HepG2 (cell line): ENCODE measurements around the gene KLK10. TPM values are rescaled to one million over a fixed set of nuclear protein-coding genes. Genes with fewer than 3 reads are reported as not detected.

Experiments
- CREM ChIP-seq, 2 experiments: sonication (generic) in 1 of 2; formaldehyde crosslinking in 1 of 2; IDR thresholded peaks; 2 replicates each; pipeline versions ENCODE4 v1.4.0 to v1.6.1; 2016 to 2020; ENCODE audit warnings: antibody characterized with exemption in 1 of 2, mild to moderate bottlenecking in 1 of 2, missing genetic modification reagents in 1 of 2
- HOXD1 ChIP-seq: sonication (generic); formaldehyde crosslinking; IDR thresholded peaks from 2 replicates; pipeline ENCODE4 v1.5.0; 2020; ENCODE audit warnings: missing genetic modification reagents
- MAZ ChIP-seq, 2 experiments: sonication (generic) in 1 of 2; formaldehyde crosslinking in 1 of 2; IDR thresholded peaks; 2 replicates each; pipeline versions ENCODE4 v1.5.0 to v1.6.1; 2012 to 2020; ENCODE audit warnings: low read depth in 2 of 2, mild to moderate bottlenecking in 2 of 2, borderline replicate concordance in 1 of 2, improper control_type of control experiment in 1 of 2, low read length in 1 of 2, missing genetic modification reagents in 1 of 2, moderate library complexity in 1 of 2
- MEIS2 ChIP-seq: sonication (generic); formaldehyde crosslinking; IDR thresholded peaks from 2 replicates; pipeline ENCODE4 v1.9.0; 2021; ENCODE audit warnings: mild to moderate bottlenecking, missing genetic modification reagents
- NR2F2 ChIP-seq: IDR thresholded peaks from 2 replicates; pipeline ENCODE4 v1.6.1; 2012; ENCODE audit warnings: low read depth, inconsistent platforms, borderline replicate concordance
- SP1 ChIP-seq, 2 experiments: fragments of 450-650 bp in 1 of 2; sonication (generic) in 1 of 2; formaldehyde crosslinking in 1 of 2; IDR thresholded peaks; 2 replicates each; pipeline versions ENCODE4 v1.4.0 to v1.6.1; 2016 to 2020; ENCODE audit warnings: missing genetic modification reagents in 1 of 2
- ZC3H4 ChIP-seq: sonication (generic); formaldehyde crosslinking; IDR thresholded peaks from 2 replicates; pipeline ENCODE4 v1.4.0; 2020; ENCODE audit warnings: missing genetic modification reagents, borderline replicate concordance
- ZNF335 ChIP-seq: sonication (generic); formaldehyde crosslinking; IDR thresholded peaks from 2 replicates; pipeline ENCODE4 v1.4.0; 2020; ENCODE audit warnings: missing genetic modification reagents
- polyA plus RNA-seq, 8 experiments: library from polyadenylated mRNA; depleted of rRNA in 3 of 8; stranded (reverse) in 7 of 8; unstranded in 1 of 8; fragments of >200 nt; fragmentation: Illumina TruSeq in 4 of 8; extraction: Trizol in 4 of 8; gene quantifications; 2 replicates each; pipeline versions ENCODE4 v1.2.1 to v1.2.3, GENCODE V29; 2011 to 2016; ENCODE audit warnings: low read depth in 4 of 8, missing spikeins in 1 of 8, mixed read lengths in 1 of 8; ENCODE audit not compliant: insufficient read depth in 1 of 8
- total RNA-seq, 5 experiments: library from RNA; depleted of rRNA; stranded (reverse); fragments of >200 nt; fragmentation: Illumina TruSeq; extraction: Trizol; gene quantifications; 2 replicates each; pipeline ENCODE4 v1.2.3, GENCODE V29; 2016; ENCODE audit warnings: low read depth in 1 of 5
- TF ChIP-seq, protein P1 (sequence below), 2 experiments: sonication (generic) in 1 of 2; formaldehyde crosslinking in 1 of 2; IDR thresholded peaks; 2 replicates each; pipeline versions ENCODE4 v1.6.1 to v1.9.0; 2014 to 2022; ENCODE audit warnings: antibody characterized with exemption in 1 of 2, borderline replicate concordance in 1 of 2, inconsistent platforms in 1 of 2, low read depth in 1 of 2, missing genetic modification reagents in 1 of 2
- TF ChIP-seq, protein P2 (sequence below): IDR thresholded peaks from 2 replicates; pipeline ENCODE4 v1.6.1; 2016; ENCODE audit warnings: mild to moderate bottlenecking, missing biosample characterization, missing genetic modification reagents

Gene KLK10
- total and polyA plus RNA-seq, 2 of the 13 experiments (the other 11 are each of a cell fraction or from before 2014, with no cell fraction given) = not detected

DNA sequence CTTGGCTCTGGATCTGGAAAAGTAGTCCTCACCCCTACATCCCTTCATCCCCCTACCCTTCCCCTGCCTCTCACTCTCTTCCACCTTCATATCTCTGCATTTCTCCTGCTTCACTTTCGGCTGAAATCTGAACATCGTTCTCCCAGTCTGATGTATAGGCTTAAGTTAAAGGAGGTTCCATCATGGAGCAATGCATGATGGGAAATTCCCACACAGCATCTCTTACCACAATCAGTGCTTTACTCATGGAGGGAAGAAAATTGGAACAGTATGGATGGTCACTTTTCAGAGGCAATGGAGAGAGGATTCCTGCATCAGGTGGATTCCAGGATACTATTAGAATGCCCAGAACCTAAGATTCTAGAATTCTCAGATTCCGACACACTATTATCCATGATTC, 12.0 kb downstream of the KLK10 start (continued):
- TF ChIP-seq, protein P1, sequence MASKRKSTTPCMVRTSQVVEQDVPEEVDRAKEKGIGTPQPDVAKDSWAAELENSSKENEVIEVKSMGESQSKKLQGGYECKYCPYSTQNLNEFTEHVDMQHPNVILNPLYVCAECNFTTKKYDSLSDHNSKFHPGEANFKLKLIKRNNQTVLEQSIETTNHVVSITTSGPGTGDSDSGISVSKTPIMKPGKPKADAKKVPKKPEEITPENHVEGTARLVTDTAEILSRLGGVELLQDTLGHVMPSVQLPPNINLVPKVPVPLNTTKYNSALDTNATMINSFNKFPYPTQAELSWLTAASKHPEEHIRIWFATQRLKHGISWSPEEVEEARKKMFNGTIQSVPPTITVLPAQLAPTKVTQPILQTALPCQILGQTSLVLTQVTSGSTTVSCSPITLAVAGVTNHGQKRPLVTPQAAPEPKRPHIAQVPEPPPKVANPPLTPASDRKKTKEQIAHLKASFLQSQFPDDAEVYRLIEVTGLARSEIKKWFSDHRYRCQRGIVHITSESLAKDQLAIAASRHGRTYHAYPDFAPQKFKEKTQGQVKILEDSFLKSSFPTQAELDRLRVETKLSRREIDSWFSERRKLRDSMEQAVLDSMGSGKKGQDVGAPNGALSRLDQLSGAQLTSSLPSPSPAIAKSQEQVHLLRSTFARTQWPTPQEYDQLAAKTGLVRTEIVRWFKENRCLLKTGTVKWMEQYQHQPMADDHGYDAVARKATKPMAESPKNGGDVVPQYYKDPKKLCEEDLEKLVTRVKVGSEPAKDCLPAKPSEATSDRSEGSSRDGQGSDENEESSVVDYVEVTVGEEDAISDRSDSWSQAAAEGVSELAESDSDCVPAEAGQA (IDR thresholded peaks at IDR 0.05; ENCODE audit: low read depth) = no peak
- TF ChIP-seq, protein P1 (CRISPR knock-in tag; IDR thresholded peaks at IDR 0.05; ENCODE audit: borderline replicate concordance) = no peak
- TF ChIP-seq SP1 (IDR thresholded peaks at IDR 0.05) (no peak), SP1 (CRISPR knock-in tag; IDR thresholded peaks at IDR 0.05) (no peak), ZC3H4 (CRISPR knock-in tag) (no peak), HOXD1 (no peak), ZNF335 (CRISPR knock-in tag) (no peak), MEIS2 (CRISPR knock-in tag) (no peak), MAZ (IDR thresholded peaks at IDR 0.05; ENCODE audit: borderline replicate concordance, low read depth, low read length) (no peak), MAZ (CRISPR knock-in tag; IDR thresholded peaks at IDR 0.05; ENCODE audit: low read depth) (no peak), CREM (IDR thresholded peaks at IDR 0.05) (no peak), CREM (CRISPR knock-in tag; IDR thresholded peaks at IDR 0.05) (no peak), NR2F2 (no peak)
- TF ChIP-seq, protein P2, sequence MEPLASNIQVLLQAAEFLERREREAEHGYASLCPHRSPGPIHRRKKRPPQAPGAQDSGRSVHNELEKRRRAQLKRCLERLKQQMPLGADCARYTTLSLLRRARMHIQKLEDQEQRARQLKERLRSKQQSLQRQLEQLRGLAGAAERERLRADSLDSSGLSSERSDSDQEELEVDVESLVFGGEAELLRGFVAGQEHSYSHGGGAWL (CRISPR knock-in tag) = no peak
